CD14-positive monocyte (primary cell): ENCODE results near the gene EEFSEC. TPM values are rescaled to one million over a fixed set of nuclear protein-coding genes. Genes with fewer than 3 reads are reported as not detected.
A peak's percentile ranks its signal among the peaks of the same experiment; 100 is the strongest.

Experiments used
- DNase-seq, 3 donors: peaks; one replicate each; pipeline ENCODE4 v3.0.0-alpha.2; 2011 to 2022
- H2AFZ ChIP-seq: 2 replicates; pipeline ENCODE4 v1.6.0; 2012; ENCODE audit warnings: mild to moderate bottlenecking, low read depth, low read length, inconsistent platforms; ENCODE audit not compliant: insufficient read depth, poor library complexity, severe bottlenecking
- H3K27ac ChIP-seq, 2 donors: 1 replicate in 1 of 2; 2 replicates in 1 of 2; pipeline ENCODE4 v1.5.1; 2012 to 2013; ENCODE audit warnings: low read length in 2 of 2, control low read depth in 1 of 2, inconsistent platforms in 1 of 2, low read depth in 1 of 2, mild to moderate bottlenecking in 1 of 2
- H3K27me3 ChIP-seq, 2 donors: one replicate each; pipeline versions ENCODE4 v1.6.0 to v1.6.1; 2011 to 2013; ENCODE audit warnings: low read length in 2 of 2; ENCODE audit not compliant: control insufficient read depth in 2 of 2, insufficient read depth in 2 of 2
- H3K36me3 ChIP-seq, 2 donors: replicated peaks in 1 of 2; 1 replicate in 1 of 2; 2 replicates in 1 of 2; pipeline versions ENCODE4 v1.5.1 to v1.6.1; 2012 to 2013; ENCODE audit warnings: low read length in 2 of 2, control low read depth in 1 of 2, inconsistent platforms in 1 of 2, mild to moderate bottlenecking in 1 of 2; ENCODE audit not compliant: insufficient read depth in 2 of 2, control insufficient read depth in 1 of 2
- H3K4me1 ChIP-seq, 2 donors: 1 replicate in 1 of 2; 2 replicates in 1 of 2; pipeline versions ENCODE4 v1.5.1 to v1.6.1; 2012 to 2013; ENCODE audit warnings: low read length in 2 of 2, control low read depth in 1 of 2, inconsistent platforms in 1 of 2, mild to moderate bottlenecking in 1 of 2, moderate library complexity in 1 of 2; ENCODE audit not compliant: insufficient read depth in 2 of 2, control insufficient read depth in 1 of 2
- H3K4me2 ChIP-seq: replicated peaks from 2 replicates; pipeline ENCODE3; 2012; ENCODE audit warnings: low read length, moderate library complexity, mild to moderate bottlenecking; ENCODE audit not compliant: poor library complexity, severe bottlenecking; ENCODE audit errors: extremely low read depth
- H3K4me3 ChIP-seq, 3 experiments: fragments of 200-600 bp in 1 of 3; sonication (generic) in 1 of 3; replicated peaks in 1 of 3; 1 replicate in 2 of 3; 2 replicates in 1 of 3; pipeline ENCODE4 v1.5.1; 2011 to 2013; ENCODE audit warnings: low read length in 3 of 3, mild to moderate bottlenecking in 3 of 3, control low read depth in 2 of 3, low read depth in 2 of 3, inconsistent platforms in 1 of 3, moderate library complexity in 1 of 3
- H3K79me2 ChIP-seq: 2 replicates; pipeline ENCODE4 v1.6.0; 2012; ENCODE audit warnings: mild to moderate bottlenecking, control low read depth, inconsistent platforms, low read length, moderate library complexity; ENCODE audit not compliant: insufficient read depth
- H3K9ac ChIP-seq: 2 replicates; pipeline ENCODE4 v1.6.0; 2017; ENCODE audit warnings: low read length, mild to moderate bottlenecking; ENCODE audit not compliant: insufficient read depth, poor library complexity, severe bottlenecking
- H3K9me3 ChIP-seq, 2 donors: replicated peaks in 1 of 2; 1 replicate in 1 of 2; 2 replicates in 1 of 2; pipeline versions ENCODE4 v1.5.1 to v1.6.1; 2012 to 2013; ENCODE audit warnings: low read length in 2 of 2, control low read depth in 1 of 2; ENCODE audit not compliant: control insufficient read depth in 1 of 2, insufficient read depth in 1 of 2
- H4K20me1 ChIP-seq: 2 replicates; pipeline ENCODE4 v1.6.0; 2012; ENCODE audit warnings: mild to moderate bottlenecking, low read length, control low read depth, moderate library complexity; ENCODE audit not compliant: insufficient read depth
- H3K27ac Mint-ChIP-seq, 7 donors: one replicate each; pipeline ENCODE4 v1.8.0; 2020; ENCODE audit warnings: mild to moderate bottlenecking in 7 of 7, mixed read lengths in 7 of 7, moderate library complexity in 6 of 7, inconsistent platforms in 2 of 7
- H3K27me3 Mint-ChIP-seq, 3 donors: one replicate each; pipeline ENCODE4 v1.8.0; 2021 to 2022; ENCODE audit warnings: low read depth in 3 of 3, mild to moderate bottlenecking in 3 of 3, mixed read lengths in 3 of 3, moderate library complexity in 3 of 3, inconsistent platforms in 1 of 3
- H3K36me3 Mint-ChIP-seq, 2 donors: one replicate each; pipeline ENCODE4 v1.8.0; 2020; ENCODE audit warnings: mixed read lengths in 2 of 2, inconsistent platforms in 1 of 2, mild to moderate bottlenecking in 1 of 2
- H3K4me1 Mint-ChIP-seq: one replicate; pipeline ENCODE4 v1.8.0; 2020; ENCODE audit warnings: mild to moderate bottlenecking, mixed read lengths
- H3K4me3 Mint-ChIP-seq, 2 donors: one replicate each; pipeline ENCODE4 v1.8.0; 2020; ENCODE audit warnings: mild to moderate bottlenecking in 2 of 2, mixed read lengths in 2 of 2, moderate library complexity in 1 of 2
- H3K9me3 Mint-ChIP-seq, 7 donors: one replicate each; pipeline ENCODE4 v1.8.0; 2020 to 2022; ENCODE audit warnings: mixed read lengths in 7 of 7, mild to moderate bottlenecking in 6 of 7, moderate library complexity in 6 of 7, inconsistent platforms in 2 of 7
- CTCF ChIP-seq: fragments of 200-600 bp; IDR thresholded peaks from one replicate; pipeline ENCODE4 v1.8.0; 2022; ENCODE audit warnings: antibody characterized with exemption, mild to moderate bottlenecking
- WGBS: methylation state at CpG from one replicate; pipeline ENCODE4 v1.1.5; 2013; ENCODE audit warnings: missing lambda C conversion rate; ENCODE audit not compliant: insufficient coverage; 5-methylcytosine and 5-hydroxymethylcytosine counted together
- intact Hi-C, 2 donors: fragments of 100-400 bp; cut with micrococcal nuclease; formaldehyde crosslinking; loops; one replicate each; pipeline versions ENCODE4 v1.15.0 to v1.15.1; 2023
- polyA plus RNA-seq, 3 donors: library from polyadenylated mRNA; depleted of rRNA in 1 of 3; unstranded in 2 of 3; stranded (reverse) in 1 of 3; fragments of 300-500 nt in 2 of 3; fragments of >200 nt in 1 of 3; fragmentation: Illumina TruSeq in 2 of 3; gene quantifications; 1 replicate in 2 of 3; 2 replicates in 1 of 3; pipeline ENCODE4 v1.2.3, GENCODE V29; 2012 to 2021

EEFSEC gene
- polyA plus RNA-seq, 3 donors = 13.3 to 14.9 (median 14.9) TPM

GRCh38 chr3:128188956-128189355 is 35.7 kb downstream of the EEFSEC start:
- H3K79me2 ChIP-seq = peaks cover 6% of the 10 kb centered on the region
- no peak overlapping the region for H2AFZ ChIP-seq
- no peak overlapping the region for H3K27ac Mint-ChIP-seq
- peaks cover 0 to 2% (median 0%) of the 10 kb centered on the region in 3 donors for H3K27me3 Mint-ChIP-seq
- intact Hi-C loops = no loop called here
- no peak overlapping the region for H3K4me3 ChIP-seq
- H3K36me3 Mint-ChIP-seq = peaks cover 2 to 5% of the 10 kb centered on the region in 2 donors
- 100% methylated on average over 1 of the region's 4 CpGs for WGBS
- no peak for TF ChIP-seq CTCF
- H3K36me3 ChIP-seq = no peaks in the 10 kb centered on the region
- peaks cover 0 to 2% (median 0%) of the 10 kb centered on the region in 7 donors for H3K9me3 Mint-ChIP-seq
- no peaks in the 10 kb centered on the region for H3K4me1 Mint-ChIP-seq
- no peak overlapping the region for H3K27ac ChIP-seq
- H3K9ac ChIP-seq = no peak overlapping the region
- no peaks in the 10 kb centered on the region for H3K4me1 ChIP-seq
- no peak overlapping the region for H3K4me3 Mint-ChIP-seq
- H3K4me2 ChIP-seq = no peak overlapping the region
- DNase-seq = no peak
- H3K9me3 ChIP-seq = no peaks in the 10 kb centered on the region
- H4K20me1 ChIP-seq = peaks cover 8% of the 10 kb centered on the region
- no peaks in the 10 kb centered on the region for H3K27me3 ChIP-seq

GRCh38 chr3:128190501-128190900 is 37.2 kb downstream of the EEFSEC start:
- no CpG with 5 or more reads among the region's 1 CpG for WGBS
- Histone ChIP-seq H3K36me3 (no peaks in the 10 kb centered on the region), H3K4me3 (no peak overlapping the region), H3K79me2 (no peaks in the 10 kb centered on the region), H3K4me2 (no peak overlapping the region), H3K9ac (no peak overlapping the region), H3K9me3 (no peaks in the 10 kb centered on the region), H3K27me3 (no peaks in the 10 kb centered on the region), H3K4me1 (peaks cover 5 to 6% of the 10 kb centered on the region in 2 donors), H3K27ac (no peak overlapping the region), H2AFZ (no peak overlapping the region), H4K20me1 (peaks cover 8% of the 10 kb centered on the region)
- Mint-ChIP-seq H3K27me3 (peaks cover 0 to 2% (median 0%) of the 10 kb centered on the region in 3 donors), H3K27ac (peak overlapping the region in 2 of 7 donors; percentile 42 to 63), H3K9me3 (peaks cover 0 to 1% (median 0%) of the 10 kb centered on the region in 7 donors), H3K36me3 (peaks cover 0 to 3% of the 10 kb centered on the region in 2 donors), H3K4me1 (peaks cover 7% of the 10 kb centered on the region), H3K4me3 (no peak overlapping the region)
- no peak for DNase-seq
- TF ChIP-seq CTCF = no peak
- intact Hi-C loops = no loop called here
